ENCODE measurements around the gene PPL. TPM values are rescaled to one million over a fixed set of nuclear protein-coding genes. Genes with fewer than 3 reads are reported as not detected.

PPL gene
- total RNA-seq, 1 experiment from 2014 or later, result 49.1 TPM

DNA sequence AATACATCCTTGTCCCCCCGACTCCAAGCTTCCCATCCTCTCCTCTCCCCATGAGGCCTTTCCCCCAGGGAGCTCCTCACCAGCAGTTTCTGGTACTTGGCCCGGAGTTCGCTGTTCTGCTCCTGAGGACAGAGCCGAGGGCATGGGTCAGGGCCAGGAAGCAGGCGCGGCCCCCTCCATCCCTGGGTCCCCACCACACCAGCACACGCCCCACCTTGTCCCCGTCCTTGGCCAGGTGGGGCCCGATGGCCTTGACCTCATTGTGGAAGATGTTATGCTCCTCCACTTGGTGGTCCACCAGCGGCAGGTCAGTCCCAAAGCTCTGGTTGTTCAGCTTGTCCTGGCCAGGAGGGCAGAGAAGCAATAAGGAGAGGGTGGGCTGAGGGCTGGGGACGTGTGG lies 36.2 kb downstream of the PPL start:
- Mint-ChIP-seq H3K27ac (ENCODE audit: low read depth, unreplicated experiment) (no peak overlapping the region), H3K27me3 (ENCODE audit: insufficient read depth, unreplicated experiment) (no peaks in the 10 kb centered on the region), H3K9me3 (ENCODE audit: unreplicated experiment) (no peaks in the 10 kb centered on the region), H3K4me1 (ENCODE audit: insufficient read depth, unreplicated experiment) (no peaks in the 10 kb centered on the region), H3K36me3 (ENCODE audit: insufficient read depth, unreplicated experiment) (peaks cover 95% of the 10 kb centered on the region), H3K4me3 (ENCODE audit: unreplicated experiment) (no peak overlapping the region)
- ChIA-PET CTCF (interaction anchor here (0.8 to 1.7 kb wide), 4 partner anchors 17 to 56 kb away, joined by 3 to 5 read pairs (median 4); no protein-coding TSS in a partner anchor), POLR2A (interaction anchor here (0.6 to 1.1 kb wide), 3 partner anchors 31 to 53 kb away, joined by 3 read pairs; no protein-coding TSS in a partner anchor)
- no peak for DNase-seq (ENCODE audit: unreplicated experiment)
- intact Hi-C loops (cut with micrococcal nuclease), result no loop called here
- TF ChIP-seq, protein P1, sequence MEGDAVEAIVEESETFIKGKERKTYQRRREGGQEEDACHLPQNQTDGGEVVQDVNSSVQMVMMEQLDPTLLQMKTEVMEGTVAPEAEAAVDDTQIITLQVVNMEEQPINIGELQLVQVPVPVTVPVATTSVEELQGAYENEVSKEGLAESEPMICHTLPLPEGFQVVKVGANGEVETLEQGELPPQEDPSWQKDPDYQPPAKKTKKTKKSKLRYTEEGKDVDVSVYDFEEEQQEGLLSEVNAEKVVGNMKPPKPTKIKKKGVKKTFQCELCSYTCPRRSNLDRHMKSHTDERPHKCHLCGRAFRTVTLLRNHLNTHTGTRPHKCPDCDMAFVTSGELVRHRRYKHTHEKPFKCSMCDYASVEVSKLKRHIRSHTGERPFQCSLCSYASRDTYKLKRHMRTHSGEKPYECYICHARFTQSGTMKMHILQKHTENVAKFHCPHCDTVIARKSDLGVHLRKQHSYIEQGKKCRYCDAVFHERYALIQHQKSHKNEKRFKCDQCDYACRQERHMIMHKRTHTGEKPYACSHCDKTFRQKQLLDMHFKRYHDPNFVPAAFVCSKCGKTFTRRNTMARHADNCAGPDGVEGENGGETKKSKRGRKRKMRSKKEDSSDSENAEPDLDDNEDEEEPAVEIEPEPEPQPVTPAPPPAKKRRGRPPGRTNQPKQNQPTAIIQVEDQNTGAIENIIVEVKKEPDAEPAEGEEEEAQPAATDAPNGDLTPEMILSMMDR (IDR thresholded peaks at IDR 0.05; ENCODE audit: unreplicated experiment), result no peak
- BruUV-seq (replicated peaks), result no TSS peak

DNA sequence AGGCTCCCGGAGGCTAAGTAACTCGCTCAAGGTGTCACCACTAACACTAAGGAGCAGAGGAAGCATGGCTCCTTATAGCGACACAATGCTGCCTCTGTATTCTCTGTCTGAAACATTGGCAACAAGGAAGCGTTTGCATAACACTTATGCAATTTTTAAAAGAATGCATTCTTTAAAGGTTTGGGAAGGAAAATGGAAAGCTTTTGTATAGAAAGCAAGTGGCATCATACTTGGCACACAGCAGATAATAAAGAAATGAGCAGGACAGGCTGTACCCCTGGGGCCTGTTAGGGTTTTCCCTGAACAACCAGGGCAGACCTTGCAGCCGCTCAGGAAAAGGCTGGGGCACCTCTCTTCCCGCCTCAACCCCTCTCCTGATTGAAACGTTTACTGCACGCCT lies 36.9 kb downstream of the PPL start:
- H3K4me1 Mint-ChIP-seq (ENCODE audit: insufficient read depth, unreplicated experiment), result no peaks in the 10 kb centered on the region
- no peaks in the 10 kb centered on the region for H3K9me3 Mint-ChIP-seq (ENCODE audit: unreplicated experiment)
- no peaks in the 10 kb centered on the region for H3K27me3 Mint-ChIP-seq (ENCODE audit: insufficient read depth, unreplicated experiment)
- POLR2A ChIA-PET, result interaction anchor here (0.7 to 1.9 kb wide), 3 partner anchors 16 to 43 kb away, joined by 3 to 6 read pairs (median 4); no protein-coding TSS in a partner anchor
- TF ChIP-seq, protein P1 (IDR thresholded peaks at IDR 0.05; ENCODE audit: unreplicated experiment), result no peak
- H3K4me3 Mint-ChIP-seq (ENCODE audit: unreplicated experiment), result no peak overlapping the region
- DNase-seq (ENCODE audit: unreplicated experiment), result no peak
- H3K36me3 Mint-ChIP-seq (ENCODE audit: insufficient read depth, unreplicated experiment), result peaks cover 95% of the 10 kb centered on the region
- BruUV-seq (replicated peaks), result no TSS peak
- H3K27ac Mint-ChIP-seq (ENCODE audit: low read depth, unreplicated experiment), result no peak overlapping the region
- intact Hi-C loops (cut with micrococcal nuclease), result no loop called here
- CTCF ChIA-PET, result interaction anchor here (0.6 to 1.7 kb wide), 4 partner anchors 17 to 63 kb away, joined by 3 to 5 read pairs (median 4); no protein-coding TSS in a partner anchor

DNA sequence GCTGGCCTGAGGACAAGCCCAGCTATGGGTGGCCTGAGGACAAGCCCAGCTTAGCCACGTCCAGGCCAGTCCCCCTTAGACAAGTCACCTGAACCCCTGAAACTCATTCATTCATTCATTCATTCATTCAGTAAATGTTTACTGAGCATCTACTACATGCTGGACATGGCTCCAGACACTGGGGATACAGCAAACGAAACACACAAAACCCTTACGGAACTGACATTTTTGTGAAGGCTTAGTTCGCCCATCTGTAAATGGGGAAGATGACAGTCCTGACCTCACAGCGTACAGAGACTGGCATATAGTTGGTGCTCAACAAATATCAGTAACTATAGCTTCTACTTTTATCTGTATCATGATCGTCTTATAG lies 37.5 kb downstream of the PPL start:
- Mint-ChIP-seq H3K27me3 (ENCODE audit: insufficient read depth, unreplicated experiment) (no peaks in the 10 kb centered on the region), H3K9me3 (ENCODE audit: unreplicated experiment) (no peaks in the 10 kb centered on the region), H3K36me3 (ENCODE audit: insufficient read depth, unreplicated experiment) (peaks cover 95% of the 10 kb centered on the region), H3K27ac (ENCODE audit: low read depth, unreplicated experiment) (no peak overlapping the region), H3K4me1 (ENCODE audit: insufficient read depth, unreplicated experiment) (no peaks in the 10 kb centered on the region), H3K4me3 (ENCODE audit: unreplicated experiment) (no peak overlapping the region)
- no TSS peak for BruUV-seq (replicated peaks)
- DNase-seq (ENCODE audit: unreplicated experiment), result no peak
- CTCF ChIA-PET, result interaction anchor here (0.6 to 1.7 kb wide), 4 partner anchors 56 to 193 kb away, joined by 3 to 5 read pairs (median 4); no protein-coding TSS in a partner anchor
- TF ChIP-seq, protein P1 (IDR thresholded peaks at IDR 0.05; ENCODE audit: unreplicated experiment), result no peak
- intact Hi-C loops (cut with micrococcal nuclease), result no loop called here
- POLR2A ChIA-PET, result interaction anchor here (0.7 to 1.9 kb wide), 2 partner anchors 16 to 36 kb away, joined by 4 to 6 read pairs; no protein-coding TSS in a partner anchor

DNA sequence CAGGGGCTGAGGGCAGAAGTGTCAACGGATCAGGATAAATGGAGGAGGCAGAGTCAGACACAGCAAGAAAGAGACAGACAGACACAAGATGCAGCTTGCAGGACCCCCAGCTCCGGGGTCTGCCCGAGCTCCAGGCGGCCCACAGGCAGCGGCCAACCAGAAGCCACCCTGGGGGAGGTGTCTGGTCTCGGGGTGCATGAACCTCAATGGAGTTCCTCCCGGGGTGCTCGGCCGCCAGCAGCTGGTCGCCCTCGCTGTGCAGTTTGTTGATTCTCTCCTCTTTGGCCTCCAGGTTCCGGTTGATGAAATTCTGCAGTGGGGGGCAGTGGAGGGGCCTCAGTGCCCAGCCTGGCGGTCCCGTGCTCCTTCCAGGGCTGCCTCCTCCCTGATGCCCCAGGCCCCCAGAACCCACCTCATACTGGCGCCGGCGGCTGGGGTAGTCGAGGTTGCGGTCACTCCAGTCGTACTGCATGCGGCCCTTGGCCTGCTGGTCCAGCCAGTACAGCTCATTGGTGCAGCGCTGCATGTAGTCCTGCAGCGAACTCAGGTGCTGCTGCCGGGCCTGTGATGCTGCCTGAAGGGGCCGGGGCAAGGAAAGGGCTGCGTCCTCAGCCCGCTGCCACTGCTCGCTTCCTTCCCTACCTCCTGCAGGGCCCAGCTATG lies 38.0 kb downstream of the PPL start:
- POLR2A ChIA-PET, result interaction anchor here (0.7 to 1.9 kb wide), 3 partner anchors 15 to 46 kb away, joined by 3 to 6 read pairs (median 4); no protein-coding TSS in a partner anchor
- BruUV-seq (replicated peaks), result no TSS peak
- no peaks in the 10 kb centered on the region for H3K9me3 Mint-ChIP-seq (ENCODE audit: unreplicated experiment)
- H3K4me3 Mint-ChIP-seq (ENCODE audit: unreplicated experiment), result no peak overlapping the region
- H3K27me3 Mint-ChIP-seq (ENCODE audit: insufficient read depth, unreplicated experiment), result no peaks in the 10 kb centered on the region
- DNase-seq (ENCODE audit: unreplicated experiment), result no peak
- TF ChIP-seq, protein P1 (IDR thresholded peaks at IDR 0.05; ENCODE audit: unreplicated experiment), result no peak
- no peaks in the 10 kb centered on the region for H3K4me1 Mint-ChIP-seq (ENCODE audit: insufficient read depth, unreplicated experiment)
- intact Hi-C loops (cut with micrococcal nuclease), result no loop called here
- H3K27ac Mint-ChIP-seq (ENCODE audit: low read depth, unreplicated experiment), result no peak overlapping the region
- H3K36me3 Mint-ChIP-seq (ENCODE audit: insufficient read depth, unreplicated experiment), result peaks cover 94% of the 10 kb centered on the region
- CTCF ChIA-PET, result interaction anchor here (0.6 to 0.8 kb wide), 2 partner anchors 51 to 193 kb away, joined by 3 to 5 read pairs; no protein-coding TSS in a partner anchor
